Keratinocyte (primary cell): ENCODE data around the gene BOD1.

Experiments used
- CTCF ChIP-seq, 3 experiments: IDR thresholded peaks in 1 of 3; conservative IDR thresholded peaks in 1 of 3; optimal IDR thresholded peaks in 1 of 3; 2 replicates in 2 of 3; 3 replicates in 1 of 3; pipeline versions ENCODE3 to v1.5.1; 2011; ENCODE audit warnings: low read length in 3 of 3, mild to moderate bottlenecking in 3 of 3, moderate library complexity in 2 of 3, control low read depth in 1 of 3, inconsistent platforms in 1 of 3; ENCODE audit not compliant: insufficient read depth in 2 of 3; ENCODE audit errors: extremely low read depth in 1 of 3
- EZH2 ChIP-seq: IDR thresholded peaks from one replicate; pipeline ENCODE4 v1.6.1; 2012; ENCODE audit warnings: inconsistent platforms, mild to moderate bottlenecking, low read length, moderate library complexity

- TF ChIP-seq CTCF (optimal IDR thresholded peaks at IDR 0.05 in 1 of 3, IDR thresholded peaks at IDR 0.05 in 1 of 3, conservative IDR thresholded peaks at IDR 0.05 in 1 of 3; ENCODE audit: extremely low read depth in 1 of 3, insufficient read depth in 2 of 3, low read length in 3 of 3) (no peak), EZH2 (no peak)
Measured at GRCh38 chr5:173572431-173573125, 43.9 kb downstream of the BOD1 start.
